ENCODE data around the gene SERPINB7.

The SERPINB7 gene

GRCh38 chr18:63844254-63844653, 69.0 kb downstream of the SERPINB7 start:
- DNase-seq (ENCODE audit: low read depth in 2 of 2): no peak

DNA sequence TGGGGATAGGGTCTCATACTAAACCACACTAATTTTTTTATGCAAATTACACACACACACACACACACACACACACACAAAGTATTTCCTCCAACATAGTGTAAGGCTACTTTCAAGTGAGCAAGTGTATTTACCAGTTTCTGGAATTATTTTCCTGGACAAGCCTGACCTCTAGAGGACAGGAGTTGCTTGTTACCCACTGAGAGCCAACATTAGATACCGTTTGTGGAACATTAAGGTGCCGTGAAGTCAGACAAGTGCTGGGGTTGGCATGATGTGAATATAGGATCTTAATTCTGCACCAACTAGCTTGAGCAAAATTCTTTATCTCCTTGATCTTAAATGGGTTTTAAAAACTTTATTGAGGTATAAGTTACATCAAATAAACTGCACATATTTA, 72.9 kb downstream of the SERPINB7 start:
- no peak for DNase-seq (ENCODE audit: low read depth in 2 of 2)

DNA sequence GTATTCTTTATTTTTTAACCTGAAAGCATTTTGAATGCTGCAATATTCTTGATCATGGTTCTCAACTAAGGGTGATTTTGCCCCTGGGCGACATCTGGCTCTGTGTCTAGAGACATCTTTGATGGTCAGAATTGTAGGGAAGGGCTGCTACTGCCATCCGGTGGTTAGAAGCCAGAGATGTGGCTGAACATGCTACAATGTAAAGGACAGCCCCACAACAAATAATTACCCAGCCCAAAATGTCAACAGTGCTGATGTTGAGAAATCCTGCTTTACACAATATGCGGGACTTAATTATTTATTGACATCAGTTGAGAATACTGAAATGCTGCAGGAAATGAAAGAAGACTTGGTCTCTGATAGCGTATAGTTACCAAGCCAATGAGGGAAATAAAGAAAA, 74.8 kb downstream of the SERPINB7 start:
- no peak for DNase-seq (ENCODE audit: low read depth in 2 of 2)

GRCh38 chr18:63850636-63851035, 75.4 kb downstream of the SERPINB7 start:
- DNase-seq (ENCODE audit: low read depth in 2 of 2): no peak
